KMS-11 (cell line): ENCODE results near the gene NAA60.

Source experiments
- H2AFZ ChIP-seq: fragments of 200-600 bp; sonication (generic); 2 replicates; pipeline ENCODE4 v1.6.1; 2016; ENCODE audit warnings: antibody characterized with exemption, mixed run types, low read depth
- H3K27ac ChIP-seq: fragments of 200-600 bp; sonication (generic); 2 replicates; pipeline ENCODE4 v1.6.1; 2016; ENCODE audit warnings: mild to moderate bottlenecking, mixed run types
- H3K27me3 ChIP-seq: fragments of 200-600 bp; sonication (generic); 2 replicates; pipeline ENCODE4 v1.6.1; 2017; ENCODE audit warnings: mild to moderate bottlenecking, low read depth, mixed run types, moderate library complexity; ENCODE audit not compliant: insufficient read depth
- H3K36me3 ChIP-seq: fragments of 200-600 bp; sonication (generic); 2 replicates; pipeline ENCODE4 v1.6.1; 2017; ENCODE audit warnings: mild to moderate bottlenecking, mixed run types; ENCODE audit not compliant: insufficient read depth
- H3K4me1 ChIP-seq: fragments of 200-600 bp; sonication (generic); 2 replicates; pipeline ENCODE4 v1.6.1; 2016; ENCODE audit warnings: mild to moderate bottlenecking, low read depth, mixed run types; ENCODE audit not compliant: poor library complexity, severe bottlenecking
- H3K4me2 ChIP-seq: fragments of 200-600 bp; sonication (generic); 2 replicates; pipeline ENCODE4 v1.7.0; 2016; ENCODE audit warnings: mild to moderate bottlenecking, mixed run types
- H3K4me3 ChIP-seq: fragments of 200-600 bp; sonication (generic); IDR thresholded peaks from 2 replicates; pipeline ENCODE4 v1.6.1; 2017; ENCODE audit warnings: low read depth, low read length, mixed read lengths; ENCODE audit not compliant: insufficient read depth
- H3K79me2 ChIP-seq: fragments of 200-600 bp; sonication (generic); 2 replicates; pipeline ENCODE4 v1.6.1; 2016; ENCODE audit warnings: low read depth, mixed run types; ENCODE audit not compliant: insufficient read depth
- H3K9ac ChIP-seq: fragments of 200-600 bp; sonication (generic); 2 replicates; pipeline ENCODE4 v1.6.1; 2016; ENCODE audit warnings: mild to moderate bottlenecking, mixed run types
- H4K20me1 ChIP-seq: fragments of 200-600 bp; sonication (generic); 2 replicates; pipeline ENCODE4 v1.6.1; 2016; ENCODE audit warnings: mild to moderate bottlenecking, mixed run types; ENCODE audit not compliant: insufficient read depth
- CTCF ChIP-seq: fragments of 200-600 bp; sonication (generic); conservative IDR thresholded peaks from 2 replicates; pipeline ENCODE4 v1.6.1; 2017; ENCODE audit warnings: low read depth, mild to moderate bottlenecking, antibody characterized with exemption, low read length, moderate library complexity, mixed read lengths

The NAA60 gene

DNA sequence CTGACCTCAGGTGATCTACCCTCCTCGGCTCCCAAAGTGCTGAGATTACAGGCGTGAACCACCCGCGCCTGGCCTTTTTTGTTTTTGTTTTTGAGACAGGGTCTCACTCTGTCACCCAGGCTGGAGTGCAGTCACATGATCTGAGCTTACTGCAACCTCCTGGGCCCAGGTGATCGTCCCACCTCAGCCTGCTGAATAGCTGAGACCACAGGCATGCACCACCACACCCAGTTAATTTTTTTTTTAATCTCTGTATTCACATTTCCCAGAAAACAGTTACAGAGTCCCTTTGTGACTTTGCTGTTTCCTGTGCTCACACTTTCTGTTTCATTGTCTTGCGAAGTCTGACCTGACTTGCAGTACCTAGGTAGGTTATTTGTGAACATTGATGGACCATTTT lies 60.0 kb downstream of the NAA60 start:
- H3K27me3 ChIP-seq, result no peaks in the 10 kb centered on the region
- H3K27ac ChIP-seq, result peak overlapping the region; percentile 66
- H3K4me3 ChIP-seq, result no peak overlapping the region
- H3K79me2 ChIP-seq, result peaks cover 10% of the 10 kb centered on the region
- H3K4me2 ChIP-seq, result peak overlapping the region; percentile 64
- H3K36me3 ChIP-seq, result no peaks in the 10 kb centered on the region
- no peaks in the 10 kb centered on the region for H4K20me1 ChIP-seq
- peaks cover 65% of the 10 kb centered on the region for H3K4me1 ChIP-seq
- no peak for TF ChIP-seq CTCF
- peak overlapping the region; percentile 22; the same call in 1 of the 2 replicates for H3K9ac ChIP-seq
- H2AFZ ChIP-seq, result peak overlapping the region; percentile 3

- Histone ChIP-seq H3K4me3 (no peak overlapping the region), H3K36me3 (no peaks in the 10 kb centered on the region), H4K20me1 (no peaks in the 10 kb centered on the region), H3K9ac (no peak overlapping the region), H3K27ac (peak overlapping the region; percentile 79), H3K79me2 (no peaks in the 10 kb centered on the region), H3K27me3 (no peaks in the 10 kb centered on the region), H3K4me2 (peak overlapping the region; percentile 19; the same call in 1 of the 2 replicates), H3K4me1 (peaks cover 91% of the 10 kb centered on the region), H2AFZ (no peak overlapping the region)
- no peak for TF ChIP-seq CTCF
Measured at GRCh38 chr16:3508736-3509135, 65.3 kb downstream of the NAA60 start.

DNA sequence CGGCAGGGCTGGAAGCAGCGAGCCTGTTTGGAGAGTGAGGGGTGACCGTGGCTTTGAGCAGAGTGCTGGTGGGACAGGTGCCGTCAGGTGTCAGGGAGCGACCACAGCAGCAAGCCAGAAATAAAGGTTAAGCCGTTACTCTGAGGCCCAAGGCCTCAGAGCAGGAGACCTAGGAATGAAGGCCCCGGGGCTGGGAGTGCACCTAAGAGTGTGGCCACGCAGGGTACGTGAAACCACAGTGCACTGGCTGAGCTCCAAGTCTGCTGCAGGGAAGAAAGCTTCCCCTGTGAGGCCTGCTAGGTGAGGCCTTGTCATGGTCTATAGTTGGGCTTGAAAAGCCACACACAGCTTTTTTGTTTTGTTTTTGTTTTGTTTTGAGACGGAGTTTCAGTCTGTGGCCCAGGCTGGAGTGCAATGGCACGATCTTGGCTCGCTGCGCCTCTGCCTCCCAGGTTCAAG lies 66.0 kb downstream of the NAA60 start:
- Histone ChIP-seq H3K4me1 (peaks cover 91% of the 10 kb centered on the region), H3K4me2 (peak overlapping the region; percentile 19; the same call in 1 of the 2 replicates), H3K27ac (peak overlapping the region; percentile 79), H2AFZ (peak overlapping the region; percentile 8; the same call in 1 of the 2 replicates), H3K9ac (peak overlapping the region; percentile 23; the same call in 1 of the 2 replicates), H3K27me3 (no peaks in the 10 kb centered on the region), H3K36me3 (no peaks in the 10 kb centered on the region), H3K4me3 (no peak overlapping the region), H3K79me2 (no peaks in the 10 kb centered on the region), H4K20me1 (no peaks in the 10 kb centered on the region)
- TF ChIP-seq CTCF, result no peak

DNA sequence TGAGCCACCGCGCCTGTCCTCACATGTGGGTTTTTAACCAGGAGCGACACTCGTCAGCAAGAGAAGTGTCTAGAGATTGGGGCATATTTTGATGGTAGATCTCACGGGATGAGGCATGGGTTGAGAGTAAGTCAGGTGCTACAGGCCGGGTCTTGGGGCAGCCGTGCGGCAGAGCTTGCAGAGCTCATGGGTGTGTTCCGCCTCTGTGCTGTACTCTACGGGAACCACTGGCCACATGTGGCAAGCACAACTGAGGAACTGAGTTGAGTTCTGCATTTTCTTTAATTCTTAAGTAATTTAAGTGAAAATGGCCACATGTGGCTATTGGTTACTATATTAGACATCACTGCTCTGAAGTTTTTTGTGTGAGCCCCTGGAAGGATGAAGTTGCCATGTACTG lies 66.9 kb downstream of the NAA60 start:
- Histone ChIP-seq H3K4me1 (peaks cover 91% of the 10 kb centered on the region), H3K4me3 (no peak overlapping the region), H3K4me2 (peak overlapping the region; percentile 19; the same call in 1 of the 2 replicates), H3K27me3 (no peaks in the 10 kb centered on the region), H3K9ac (no peak overlapping the region), H3K79me2 (no peaks in the 10 kb centered on the region), H4K20me1 (no peaks in the 10 kb centered on the region), H3K36me3 (no peaks in the 10 kb centered on the region), H3K27ac (peak overlapping the region; percentile 79), H2AFZ (no peak overlapping the region)
- TF ChIP-seq CTCF, result no peak
